Ovary (tissue), 9 donors: ENCODE measurements around the gene PTPRS. TPM values are rescaled to one million over a fixed set of nuclear protein-coding genes. Genes with fewer than 3 reads are reported as not detected.

Source experiments
- DNase-seq, 5 donors: peaks; one replicate each; pipeline ENCODE4 v3.0.0-alpha.2; 2019 to 2020
- H3K27ac ChIP-seq, 2 donors: fragments of 200-600 bp; one replicate each; pipeline versions ENCODE4 v1.5.1 to v1.8.0; 2019 to 2022
- H3K27me3 ChIP-seq: fragments of 200-600 bp; one replicate; pipeline ENCODE4 v1.8.0; 2022
- H3K36me3 ChIP-seq: fragments of 200-600 bp; sonication (generic); one replicate; pipeline ENCODE4 v1.5.1; 2019
- H3K4me1 ChIP-seq: one replicate; pipeline ENCODE4 v1.8.1; 2013; ENCODE audit warnings: mild to moderate bottlenecking, moderate library complexity; ENCODE audit not compliant: insufficient read depth
- H3K4me3 ChIP-seq: fragments of 200-600 bp; sonication (generic); one replicate; pipeline ENCODE4 v1.5.1; 2017
- H3K9me3 ChIP-seq, 2 donors: fragments of 200-600 bp in 1 of 2; sonication (generic) in 1 of 2; one replicate each; pipeline versions ENCODE4 v1.5.1 to v1.8.1; 2013 to 2019; ENCODE audit warnings: mild to moderate bottlenecking in 1 of 2, moderate library complexity in 1 of 2
- EP300 ChIP-seq: sonication (generic); formaldehyde crosslinking; IDR thresholded peaks from one replicate; pipeline ENCODE4 v1.6.1; 2017; ENCODE audit warnings: antibody characterized with exemption
- POLR2A ChIP-seq: fragments of 450-650 bp; IDR thresholded peaks from one replicate; pipeline ENCODE4 v1.6.1; 2017; ENCODE audit warnings: antibody characterized with exemption, mild to moderate bottlenecking, moderate library complexity
- WGBS, 3 donors: extraction: QIAGEN DNeasy Blood & Tissue Kit in 1 of 3; methylation state at CpG; one replicate each; pipeline versions ENCODE4 v1.1.5 to v1.1.7; 2013 to 2017; 5-methylcytosine and 5-hydroxymethylcytosine counted together
- intact Hi-C, 4 donors: fragments of 100-400 bp; cut with DNase I; formaldehyde crosslinking; loops; one replicate each; pipeline versions ENCODE4 v1.11.0 to v1.15.1; 2022 to 2023
- polyA plus RNA-seq, 2 donors: library from polyadenylated mRNA; stranded (reverse); fragments of 200-250 nt in 1 of 2; fragments of 350-450 nt in 1 of 2; fragmentation: Illumina TruSeq in 1 of 2; extraction: RNeasy Lipid Tissue Mini Kit (QIAGEN cat#74804) in 1 of 2; gene quantifications; one replicate each; pipeline ENCODE4 v1.2.3, GENCODE V29; 2013 to 2014
- total RNA-seq, 7 donors: library from RNA; depleted of rRNA in 2 of 7; stranded (reverse); fragments of >200 nt in 2 of 7; fragmentation: NEBNext Ultra II Directional in 3 of 7; extraction: Animal tissue kit (Norgen Biotek cat#: 25700) in 3 of 7; gene quantifications; one replicate each; pipeline versions ENCODE4 v1.1.0 to v1.2.4, GENCODE V29; 2016 to 2023
- TF ChIP-seq, protein P1 (sequence below), 3 donors: fragments of 450-650 bp in 2 of 3; fragments of 200-600 bp in 1 of 3; IDR thresholded peaks; one replicate each; pipeline versions ENCODE4 v1.5.1 to v1.8.0; 2016 to 2022; ENCODE audit warnings: antibody characterized with exemption in 3 of 3, mild to moderate bottlenecking in 1 of 3
- donor health status: DM: no; HTN: no; CAD: no; lungs with moderate emphysema.
- donor health status: DM: no; HTN: no; CAD: no.
- donor health status: Bipolar disorder and iron deficiency.
- donor health status: DM: yes; HTN: yes; CAD: no.
- donor health status: DM: no; HTN: no; CAD: no.
- donor health status: DM: yes; HTN: yes; CAD: no.

Gene PTPRS
- total and polyA plus RNA-seq, 9 donors: 12.3 to 196 (median 168) TPM

DNA sequence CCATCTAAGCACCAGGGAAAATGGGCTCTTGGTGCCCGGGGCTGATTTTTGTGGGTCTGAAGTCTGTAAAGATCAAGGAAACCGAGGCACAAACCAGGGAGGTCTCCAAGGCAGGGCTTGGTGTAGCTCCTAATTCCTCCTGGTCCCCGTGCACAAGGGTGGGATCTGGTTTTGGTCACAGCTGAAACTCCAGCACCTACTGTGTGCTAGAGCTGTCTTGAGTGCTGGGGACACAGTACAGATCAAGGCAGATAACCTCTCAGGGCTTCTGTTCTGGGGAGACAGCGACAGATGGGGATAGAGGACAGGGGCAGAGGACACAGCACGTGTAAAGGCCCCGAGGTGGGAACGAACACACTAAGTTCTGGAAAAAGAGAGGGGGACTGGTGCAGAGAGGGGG, 37.4 kb downstream of the PTPRS start:
- Histone ChIP-seq H3K36me3 (no peaks in the 10 kb centered on the region), H3K9me3 (no peaks in the 10 kb centered on the region), H3K4me3 (no peak overlapping the region), H3K27me3 (no peaks in the 10 kb centered on the region), H3K4me1 (no peaks in the 10 kb centered on the region), H3K27ac (no peak overlapping the region)
- TF ChIP-seq EP300 (no peak), POLR2A (no peak)
- TF ChIP-seq, protein P1, sequence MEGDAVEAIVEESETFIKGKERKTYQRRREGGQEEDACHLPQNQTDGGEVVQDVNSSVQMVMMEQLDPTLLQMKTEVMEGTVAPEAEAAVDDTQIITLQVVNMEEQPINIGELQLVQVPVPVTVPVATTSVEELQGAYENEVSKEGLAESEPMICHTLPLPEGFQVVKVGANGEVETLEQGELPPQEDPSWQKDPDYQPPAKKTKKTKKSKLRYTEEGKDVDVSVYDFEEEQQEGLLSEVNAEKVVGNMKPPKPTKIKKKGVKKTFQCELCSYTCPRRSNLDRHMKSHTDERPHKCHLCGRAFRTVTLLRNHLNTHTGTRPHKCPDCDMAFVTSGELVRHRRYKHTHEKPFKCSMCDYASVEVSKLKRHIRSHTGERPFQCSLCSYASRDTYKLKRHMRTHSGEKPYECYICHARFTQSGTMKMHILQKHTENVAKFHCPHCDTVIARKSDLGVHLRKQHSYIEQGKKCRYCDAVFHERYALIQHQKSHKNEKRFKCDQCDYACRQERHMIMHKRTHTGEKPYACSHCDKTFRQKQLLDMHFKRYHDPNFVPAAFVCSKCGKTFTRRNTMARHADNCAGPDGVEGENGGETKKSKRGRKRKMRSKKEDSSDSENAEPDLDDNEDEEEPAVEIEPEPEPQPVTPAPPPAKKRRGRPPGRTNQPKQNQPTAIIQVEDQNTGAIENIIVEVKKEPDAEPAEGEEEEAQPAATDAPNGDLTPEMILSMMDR (IDR thresholded peaks at IDR 0.05): no peak
- 85 to 95% (median 90%) methylated on average over 7 of the region's 7 CpGs for WGBS, 3 donors
- intact Hi-C loops: no loop called here
- DNase-seq: no peak

GRCh38 chr19:5302396-5302795, 38.2 kb downstream of the PTPRS start:
- DNase-seq: no peak
- Histone ChIP-seq H3K4me3 (no peak overlapping the region), H3K27ac (no peak overlapping the region), H3K36me3 (no peaks in the 10 kb centered on the region), H3K27me3 (no peaks in the 10 kb centered on the region), H3K4me1 (no peaks in the 10 kb centered on the region), H3K9me3 (no peaks in the 10 kb centered on the region)
- TF ChIP-seq EP300 (no peak), POLR2A (no peak)
- TF ChIP-seq, protein P1 (IDR thresholded peaks at IDR 0.05): no peak
- 81 to 83% (median 83%) methylated on average over 9 of the region's 9 CpGs for WGBS, 3 donors
- intact Hi-C loops: no loop called here

DNA sequence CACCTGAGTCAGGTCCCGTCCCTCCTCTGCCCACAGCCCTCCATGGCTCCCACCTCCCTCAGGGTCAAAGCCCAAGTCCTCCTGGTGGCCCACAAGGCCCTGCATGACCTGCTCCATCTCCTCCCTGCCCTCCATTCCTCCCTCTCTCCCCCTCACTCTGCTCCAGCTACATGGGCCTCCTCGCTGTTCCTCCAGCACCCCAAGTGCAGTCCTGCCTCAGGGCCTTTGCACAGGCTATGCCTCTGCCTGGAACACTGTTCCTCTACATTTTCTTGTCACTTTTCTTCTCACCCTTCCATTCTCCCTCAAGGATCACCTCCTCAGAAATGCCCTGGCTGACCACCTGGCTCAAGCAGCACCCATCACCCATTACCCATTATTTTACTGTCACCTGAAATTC, 41.5 kb downstream of the PTPRS start:
- no peaks in the 10 kb centered on the region for H3K9me3 ChIP-seq
- 91 to 98% (median 95%) methylated on average over 2 of the region's 2 CpGs for WGBS, 3 donors
- intact Hi-C loops: no loop called here
- TF ChIP-seq POLR2A: no peak
- TF ChIP-seq, protein P1 (IDR thresholded peaks at IDR 0.05): no peak
- TF ChIP-seq EP300: no peak
- DNase-seq: no peak
- H3K27me3 ChIP-seq: no peaks in the 10 kb centered on the region
- H3K27ac ChIP-seq: no peak overlapping the region
- no peak overlapping the region for H3K4me3 ChIP-seq
- H3K36me3 ChIP-seq: no peaks in the 10 kb centered on the region
- H3K4me1 ChIP-seq: no peaks in the 10 kb centered on the region

GRCh38 chr19:5298471-5298901, 42.1 kb downstream of the PTPRS start:
- TF ChIP-seq EP300 (no peak), POLR2A (no peak)
- TF ChIP-seq, protein P1 (IDR thresholded peaks at IDR 0.05): no peak
- Histone ChIP-seq H3K9me3 (no peaks in the 10 kb centered on the region), H3K4me3 (no peak overlapping the region), H3K4me1 (no peaks in the 10 kb centered on the region), H3K27me3 (no peaks in the 10 kb centered on the region), H3K36me3 (no peaks in the 10 kb centered on the region), H3K27ac (no peak overlapping the region)
- intact Hi-C loops: no loop called here
- DNase-seq: peak in 1 of 5 donors; percentile 40
- WGBS, 3 donors: 94 to 96% (median 95%) methylated on average over 13 of the region's 13 CpGs
